Mesendoderm (in vitro differentiated cells): ENCODE data around the gene DCAF11.

ENCODE experiments used
- DNase-seq: peaks from one replicate; pipeline ENCODE4 v3.0.0; 2013
- H2AK5ac ChIP-seq: 2 replicates; pipeline ENCODE4 v1.6.1; 2013; ENCODE audit warnings: low read length, inconsistent platforms
- H2BK120ac ChIP-seq: 2 replicates; pipeline ENCODE4 v1.6.1; 2013; ENCODE audit warnings: low read depth, mild to moderate bottlenecking, low read length, moderate library complexity, mixed read lengths
- H2BK15ac ChIP-seq: replicated peaks from 2 replicates; pipeline ENCODE4 v1.6.1; 2013; ENCODE audit warnings: low read depth, mild to moderate bottlenecking, moderate library complexity
- H2BK5ac ChIP-seq: 2 replicates; pipeline ENCODE4 v1.6.1; 2013; ENCODE audit warnings: low read length, inconsistent platforms
- H3K18ac ChIP-seq: 2 replicates; pipeline ENCODE4 v1.6.1; 2013; ENCODE audit warnings: mild to moderate bottlenecking, low read length, mixed read lengths
- H3K23ac ChIP-seq: one replicate; pipeline ENCODE4 v1.6.1; 2013; ENCODE audit warnings: low read length
- H3K27ac ChIP-seq: 2 replicates; pipeline ENCODE4 v1.5.1; 2013; ENCODE audit warnings: low read depth, mild to moderate bottlenecking, inconsistent platforms, low read length, moderate library complexity
- H3K27me3 ChIP-seq: 2 replicates; pipeline ENCODE4 v1.6.1; 2013; ENCODE audit warnings: low read length, control low read depth, mild to moderate bottlenecking, inconsistent platforms; ENCODE audit not compliant: insufficient read depth, poor library complexity
- H3K36me3 ChIP-seq: 2 replicates; pipeline ENCODE4 v1.6.1; 2013; ENCODE audit warnings: low read length, inconsistent platforms; ENCODE audit not compliant: control insufficient read depth, insufficient read depth
- H3K4ac ChIP-seq: one replicate; pipeline ENCODE4 v1.6.1; 2013; ENCODE audit warnings: low read depth, mild to moderate bottlenecking, low read length, moderate library complexity
- H3K4me1 ChIP-seq: 2 replicates; pipeline ENCODE4 v1.6.1; 2013; ENCODE audit warnings: low read depth, low read length, inconsistent platforms; ENCODE audit not compliant: control insufficient read depth
- H3K4me2 ChIP-seq: 2 replicates; pipeline ENCODE4 v1.6.1; 2013; ENCODE audit warnings: low read length
- H3K4me3 ChIP-seq: 2 replicates; pipeline ENCODE4 v1.5.1; 2013; ENCODE audit warnings: mild to moderate bottlenecking, low read length
- H3K56ac ChIP-seq: one replicate; pipeline ENCODE4 v1.6.1; 2013; ENCODE audit warnings: low read length
- H3K79me1 ChIP-seq: 2 replicates; pipeline ENCODE4 v1.6.1; 2013; ENCODE audit warnings: low read length, inconsistent platforms
- H3K79me2 ChIP-seq: 2 replicates; pipeline ENCODE4 v1.6.1; 2013; ENCODE audit warnings: mild to moderate bottlenecking, low read length; ENCODE audit not compliant: control insufficient read depth, insufficient read depth
- H3K9ac ChIP-seq: 2 replicates; pipeline ENCODE4 v1.6.1; 2013; ENCODE audit warnings: low read length, inconsistent platforms
- H4K5ac ChIP-seq: one replicate; pipeline ENCODE4 v1.6.1; 2013; ENCODE audit warnings: low read length
- H4K8ac ChIP-seq: one replicate; pipeline ENCODE4 v1.6.1; 2013; ENCODE audit warnings: low read depth, mild to moderate bottlenecking, control low read depth, low read length, moderate library complexity
- WGBS: extraction: QIAGEN DNeasy Blood & Tissue Kit; methylation state at CpG from one replicate; pipeline ENCODE4 v1.1.7; 2013; ENCODE audit warnings: low lambda C conversion rate, missing lambda C conversion rate; ENCODE audit not compliant: insufficient coverage; ENCODE audit errors: extremely low coverage; 5-methylcytosine and 5-hydroxymethylcytosine counted together

The DCAF11 gene

DNA sequence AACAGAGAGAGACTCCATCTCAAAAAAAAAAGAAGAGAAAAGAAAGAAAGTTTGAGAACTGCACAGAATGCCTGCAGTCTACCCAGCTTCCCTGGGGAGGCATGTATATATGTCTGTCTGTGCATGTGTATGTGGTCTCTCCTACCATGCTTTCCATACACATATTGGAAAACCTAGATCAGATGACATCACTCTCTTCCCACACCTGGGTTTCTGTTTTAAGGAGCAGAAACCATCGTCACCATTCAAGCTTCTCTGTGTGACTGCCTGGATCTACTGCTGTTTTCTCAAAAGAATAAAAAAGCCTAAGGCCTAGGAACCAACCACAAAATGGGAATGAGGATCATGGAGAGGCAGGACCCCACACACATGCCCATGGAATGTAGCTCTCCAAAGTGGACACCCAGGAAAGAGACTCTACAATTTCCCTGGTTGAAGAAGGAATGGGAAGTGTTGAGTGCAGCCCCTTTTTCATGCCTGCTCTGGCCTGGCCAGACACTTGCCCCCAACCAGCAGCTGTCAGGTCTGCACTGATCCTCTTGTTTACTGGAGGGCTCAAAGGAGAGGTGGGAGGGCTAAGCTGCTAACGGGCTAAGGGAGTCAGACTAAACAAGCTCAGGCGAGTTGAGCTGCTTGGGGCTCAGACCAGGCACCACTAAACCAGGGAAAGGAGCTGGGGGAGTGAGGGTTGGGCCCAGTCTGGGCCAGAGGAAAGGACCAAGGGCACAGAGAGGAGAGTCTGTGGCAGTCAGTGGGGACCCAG, 28.2 kb upstream of the DCAF11 start:
- Histone ChIP-seq H4K5ac (no peak overlapping the region), H2BK120ac (no peak overlapping the region), H3K56ac (no peak overlapping the region), H3K4me3 (no peak overlapping the region), H3K27ac (no peak overlapping the region), H3K79me2 (no peaks in the 10 kb centered on the region), H4K8ac (no peak overlapping the region), H3K23ac (no peak overlapping the region), H3K27me3 (no peaks in the 10 kb centered on the region), H3K9ac (no peak overlapping the region), H3K4me1 (peaks cover 7% of the 10 kb centered on the region), H3K4me2 (no peak overlapping the region), H3K18ac (no peak overlapping the region), H2AK5ac (no peak overlapping the region), H3K36me3 (no peaks in the 10 kb centered on the region), H3K4ac (no peak overlapping the region), H2BK15ac (no peak overlapping the region), H3K79me1 (no peaks in the 10 kb centered on the region), H2BK5ac (no peak overlapping the region)
- no CpG with 5 or more reads among the region's 3 CpGs for WGBS
- peak; percentile 13 for DNase-seq

DNA sequence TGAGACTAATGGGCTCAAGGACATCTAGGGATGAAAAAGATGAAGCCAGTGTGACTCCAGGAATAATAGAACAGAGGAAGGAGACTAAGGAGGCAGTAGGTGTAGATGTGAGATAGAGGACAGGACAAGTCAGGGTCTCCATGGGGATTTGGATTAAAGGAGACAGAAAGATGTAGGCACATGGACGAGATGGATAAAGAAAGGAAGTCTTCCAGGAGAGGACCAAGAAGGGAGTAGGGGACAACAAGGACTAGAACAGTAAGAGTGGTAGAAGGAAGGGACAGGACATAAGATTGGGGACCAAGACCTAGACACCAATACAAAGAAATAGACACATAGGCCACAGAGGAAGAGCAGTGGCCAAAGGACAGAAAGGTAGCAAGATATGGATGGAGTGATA, 27.6 kb upstream of the DCAF11 start:
- H3K4me3 ChIP-seq, result no peak overlapping the region
- no peak overlapping the region for H3K4me2 ChIP-seq
- H3K18ac ChIP-seq, result no peak overlapping the region
- no peaks in the 10 kb centered on the region for H3K36me3 ChIP-seq
- no peak overlapping the region for H3K4ac ChIP-seq
- no peak overlapping the region for H4K5ac ChIP-seq
- H2BK5ac ChIP-seq, result no peak overlapping the region
- H2AK5ac ChIP-seq, result no peak overlapping the region
- no peaks in the 10 kb centered on the region for H3K79me2 ChIP-seq
- no peaks in the 10 kb centered on the region for H3K79me1 ChIP-seq
- H3K27ac ChIP-seq, result no peak overlapping the region
- no peak overlapping the region for H3K23ac ChIP-seq
- H4K8ac ChIP-seq, result no peak overlapping the region
- no peak overlapping the region for H2BK120ac ChIP-seq
- no peak overlapping the region for H3K9ac ChIP-seq
- no peaks in the 10 kb centered on the region for H3K27me3 ChIP-seq
- peaks cover 4% of the 10 kb centered on the region for H3K4me1 ChIP-seq
- no peak overlapping the region for H3K56ac ChIP-seq
- no peak for DNase-seq
- no peak overlapping the region for H2BK15ac ChIP-seq
- WGBS, result no CpG with 5 or more reads among the region's 1 CpG

DNA sequence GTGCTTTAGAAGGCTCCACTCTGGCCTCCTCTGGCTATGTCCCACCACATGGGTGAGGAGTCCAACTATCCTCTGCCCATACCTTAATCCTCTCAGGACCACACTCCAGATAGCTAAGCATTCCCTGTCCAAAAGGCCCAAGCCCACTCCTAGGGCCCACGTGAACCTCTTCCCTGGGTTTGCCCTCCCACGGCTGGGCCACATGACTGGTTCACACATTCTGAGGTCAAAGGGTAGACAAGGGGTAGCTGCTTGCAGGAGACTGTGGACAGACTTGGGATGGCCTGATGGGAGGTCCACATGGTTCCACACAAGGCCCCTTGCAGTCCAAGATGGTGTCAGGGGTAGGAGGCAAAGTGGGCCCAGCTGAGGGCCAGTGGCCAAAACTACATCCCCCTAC, 26.5 kb upstream of the DCAF11 start:
- Histone ChIP-seq H3K18ac (no peak overlapping the region), H2BK120ac (no peak overlapping the region)
- WGBS, result no CpG with 5 or more reads among the region's 2 CpGs

DNA sequence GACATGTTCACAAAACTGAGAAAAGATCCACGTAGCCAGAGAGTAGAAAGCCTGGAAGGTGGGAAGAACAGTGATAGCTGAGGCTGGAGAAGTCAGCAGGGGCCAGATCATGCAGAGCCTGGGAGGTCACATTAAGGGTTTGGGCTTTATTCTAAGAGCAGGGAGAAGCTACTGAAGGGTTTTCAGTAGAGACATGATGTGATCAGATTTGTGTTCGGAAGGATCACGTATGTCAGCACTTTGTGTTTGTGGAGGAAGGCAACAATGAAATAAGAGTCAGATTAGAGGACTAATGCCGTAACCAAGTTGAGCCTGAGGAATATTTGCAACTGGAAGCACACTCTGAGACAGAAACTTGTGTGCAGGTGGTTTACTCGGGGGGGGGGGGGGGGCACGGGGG, 24.7 kb upstream of the DCAF11 start:
- no peak overlapping the region for H4K5ac ChIP-seq
- H3K4ac ChIP-seq, result no peak overlapping the region
- no peak overlapping the region for H3K18ac ChIP-seq
- H3K4me3 ChIP-seq, result no peak overlapping the region
- no peak overlapping the region for H2BK15ac ChIP-seq
- no peak overlapping the region for H2BK5ac ChIP-seq
- H2AK5ac ChIP-seq, result no peak overlapping the region
- no CpG with 5 or more reads among the region's 6 CpGs for WGBS
- H2BK120ac ChIP-seq, result no peak overlapping the region
- no peak overlapping the region for H3K56ac ChIP-seq
- H3K4me1 ChIP-seq, result peaks cover 3% of the 10 kb centered on the region
- no peak overlapping the region for H3K4me2 ChIP-seq
- H3K27ac ChIP-seq, result no peak overlapping the region
- H3K79me2 ChIP-seq, result peaks cover 6% of the 10 kb centered on the region
- no peaks in the 10 kb centered on the region for H3K36me3 ChIP-seq
- no peaks in the 10 kb centered on the region for H3K27me3 ChIP-seq
- H4K8ac ChIP-seq, result no peak overlapping the region
- H3K23ac ChIP-seq, result no peak overlapping the region
- no peak for DNase-seq
- H3K9ac ChIP-seq, result no peak overlapping the region
- peaks cover 2% of the 10 kb centered on the region for H3K79me1 ChIP-seq

More for the DNA sequence above, 26.5 kb upstream of the DCAF11 start:
- no peak overlapping the region for H3K56ac ChIP-seq
- no peak overlapping the region for H3K27ac ChIP-seq
- no peaks in the 10 kb centered on the region for H3K27me3 ChIP-seq
- no peak overlapping the region for H3K23ac ChIP-seq
- H3K79me2 ChIP-seq, result no peaks in the 10 kb centered on the region
- no peak overlapping the region for H2BK15ac ChIP-seq
- no peak overlapping the region for H4K5ac ChIP-seq
- H2AK5ac ChIP-seq, result no peak overlapping the region
- DNase-seq, result no peak
- H3K9ac ChIP-seq, result no peak overlapping the region
- no peaks in the 10 kb centered on the region for H3K4me1 ChIP-seq
- no peak overlapping the region for H2BK5ac ChIP-seq
- no peak overlapping the region for H3K4me3 ChIP-seq
- H3K4me2 ChIP-seq, result no peak overlapping the region
- no peaks in the 10 kb centered on the region for H3K79me1 ChIP-seq
- H3K4ac ChIP-seq, result no peak overlapping the region
- H4K8ac ChIP-seq, result no peak overlapping the region
- no peaks in the 10 kb centered on the region for H3K36me3 ChIP-seq

DNA sequence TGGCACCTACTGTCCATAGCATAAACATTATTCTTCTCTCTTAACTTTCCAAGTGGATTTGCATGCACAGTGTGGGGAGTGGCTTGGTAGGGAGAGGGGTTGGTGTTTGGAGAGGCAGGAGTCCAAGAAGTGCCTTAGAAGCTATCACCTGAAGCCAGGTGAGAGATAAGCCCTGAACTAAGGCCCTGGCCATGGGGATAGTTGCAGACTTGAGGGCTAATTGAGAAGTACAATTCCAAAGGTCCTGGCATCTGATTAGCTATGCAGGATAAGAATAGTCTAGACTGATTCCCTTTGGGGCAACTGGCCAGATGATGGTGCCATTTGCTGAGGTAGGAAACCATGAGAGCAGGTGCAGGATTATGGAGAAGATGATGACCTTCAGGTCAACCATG, 22.5 kb upstream of the DCAF11 start:
- Histone ChIP-seq H3K4me2 (no peak overlapping the region), H3K79me1 (peaks cover 14% of the 10 kb centered on the region), H2AK5ac (no peak overlapping the region), H3K27ac (no peak overlapping the region), H3K23ac (no peak overlapping the region), H3K9ac (no peak overlapping the region), H3K36me3 (peaks cover 1% of the 10 kb centered on the region), H3K4me1 (peaks cover 7% of the 10 kb centered on the region), H4K5ac (no peak overlapping the region), H3K4ac (no peak overlapping the region), H3K27me3 (no peaks in the 10 kb centered on the region), H3K79me2 (peaks cover 10% of the 10 kb centered on the region), H3K56ac (no peak overlapping the region), H2BK120ac (no peak overlapping the region), H4K8ac (no peak overlapping the region), H2BK5ac (no peak overlapping the region), H3K18ac (no peak overlapping the region), H3K4me3 (no peak overlapping the region), H2BK15ac (no peak overlapping the region)
- peak; percentile 11 for DNase-seq
